CD1c-positive myeloid dendritic cell (primary cell): Measurements from ENCODE around the gene KCNQ5.
"Not testable (repeated sequence)": the region's sequence is repeated elsewhere in the genome, so short reads cannot be mapped to it uniquely, and the experiment has no call there.

Experiments
- DNase-seq: peaks from one replicate; pipeline ENCODE4 v3.0.0-alpha.2; 2016; ENCODE audit errors: extremely low spot score

The KCNQ5 gene

DNA sequence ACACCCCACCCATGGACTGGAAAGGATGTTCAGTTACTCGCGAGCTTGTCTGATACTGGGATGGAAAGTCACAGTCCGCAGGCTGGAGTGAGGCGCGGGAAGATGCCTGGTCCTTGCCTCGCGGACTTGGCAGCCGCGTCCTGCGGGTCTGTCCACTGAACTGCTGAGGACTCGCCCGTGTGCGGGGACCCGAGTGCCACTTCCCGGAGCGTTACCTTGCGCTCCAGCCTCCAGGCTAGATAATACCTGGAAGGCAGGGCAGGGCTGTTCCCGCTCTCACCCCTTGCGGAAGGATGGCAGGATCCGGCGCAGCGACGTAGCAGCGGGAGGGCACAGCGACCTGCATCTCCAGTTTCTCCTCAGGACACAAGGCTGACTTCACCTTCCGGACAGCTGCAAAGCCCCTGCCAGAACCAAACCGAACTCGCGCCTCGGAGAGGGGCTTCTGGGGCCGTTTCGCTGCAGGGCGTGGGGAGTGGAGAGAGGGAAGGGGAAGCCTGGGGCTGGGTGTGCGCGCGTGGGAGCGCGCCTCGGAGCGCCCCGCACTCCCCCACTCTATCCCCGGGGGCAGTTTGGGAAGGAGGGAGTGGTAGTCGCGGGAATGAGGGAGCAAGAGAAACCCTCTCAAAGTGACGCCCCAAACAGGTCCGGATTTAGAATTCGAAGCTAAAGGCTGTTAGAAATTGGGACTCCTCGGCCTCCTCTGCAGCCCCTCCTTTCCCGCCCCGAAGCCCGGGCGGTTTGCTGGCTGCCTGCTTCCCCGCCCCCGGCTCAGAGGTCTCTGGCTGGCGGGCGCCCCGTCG lies at the start of gene KCNQ5:
TSS of gene KCNQ5 (plus strand) at position 774 of the 803 bp plus-strand sequence.
- DNase-seq = no peak

DNA sequence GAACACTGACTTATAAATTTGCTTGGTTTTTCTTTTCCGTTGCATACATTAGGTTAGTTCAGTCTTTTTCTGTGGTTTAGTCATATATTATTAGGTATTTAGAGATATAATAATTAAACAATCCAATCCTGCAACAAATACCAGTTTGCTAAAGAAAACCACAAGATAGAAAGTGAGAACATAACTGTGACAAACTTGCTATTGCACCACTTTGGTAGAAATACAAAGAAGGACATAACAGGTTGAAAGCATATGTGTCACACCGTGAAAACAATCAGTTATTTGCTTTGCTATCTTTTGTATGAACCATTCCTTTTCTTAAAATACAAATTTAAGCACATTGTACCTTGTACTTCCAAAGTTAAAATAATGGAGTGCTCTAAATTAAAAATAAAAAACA lies 42.0 kb upstream of the KCNQ5 start:
- DNase-seq = no peak

DNA sequence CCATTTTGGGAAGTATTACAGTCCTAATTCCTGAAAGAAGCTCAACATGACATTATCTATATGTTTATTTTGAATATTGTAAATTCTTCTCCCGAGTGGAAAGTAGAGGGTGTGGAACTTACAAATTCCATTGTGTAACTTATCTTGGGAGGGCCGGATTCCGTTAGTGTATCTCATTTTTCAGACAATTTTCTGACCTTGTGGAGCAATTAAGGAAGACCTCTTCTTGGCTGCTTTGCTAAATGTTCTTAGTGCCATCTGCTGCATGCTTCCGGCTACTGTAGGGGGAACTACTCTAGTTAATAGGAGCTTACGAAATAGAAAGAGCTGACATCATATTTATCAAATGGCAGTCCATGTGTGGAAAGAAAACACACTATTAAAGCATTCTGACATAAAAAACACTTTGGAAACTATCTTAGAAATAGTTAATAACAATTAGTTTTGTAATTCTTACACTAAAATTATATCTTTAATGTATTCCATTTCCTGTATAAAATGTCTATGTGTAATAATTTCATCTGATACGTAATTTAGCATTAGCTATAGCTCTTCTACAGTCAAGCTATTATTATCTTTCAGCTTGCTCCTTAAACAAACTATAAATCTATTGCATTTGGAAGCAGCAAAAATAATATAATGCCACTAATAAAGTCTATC lies 41.5 kb upstream of the KCNQ5 start:
- DNase-seq = peak; percentile 63

DNA sequence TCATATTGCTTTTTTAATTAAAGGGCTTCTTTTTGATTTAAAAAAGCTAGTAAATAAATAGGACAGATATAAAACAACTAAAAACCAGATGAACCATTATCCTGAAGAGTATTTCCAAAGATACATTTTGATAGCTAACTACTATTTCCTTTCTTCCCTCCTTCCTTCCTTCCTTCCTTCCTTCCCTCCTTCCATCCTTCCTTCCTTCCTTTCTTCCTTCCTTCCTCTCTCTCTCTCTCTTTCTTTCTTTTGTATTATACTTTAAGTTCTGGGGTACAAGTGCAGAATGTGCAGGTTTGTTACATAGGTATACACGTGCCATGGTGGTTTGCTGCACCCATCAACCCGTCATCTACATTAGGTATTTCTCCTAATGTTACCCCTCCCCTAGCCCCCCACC lies 40.9 kb upstream of the KCNQ5 start:
- not testable (repeated sequence) for DNase-seq

DNA sequence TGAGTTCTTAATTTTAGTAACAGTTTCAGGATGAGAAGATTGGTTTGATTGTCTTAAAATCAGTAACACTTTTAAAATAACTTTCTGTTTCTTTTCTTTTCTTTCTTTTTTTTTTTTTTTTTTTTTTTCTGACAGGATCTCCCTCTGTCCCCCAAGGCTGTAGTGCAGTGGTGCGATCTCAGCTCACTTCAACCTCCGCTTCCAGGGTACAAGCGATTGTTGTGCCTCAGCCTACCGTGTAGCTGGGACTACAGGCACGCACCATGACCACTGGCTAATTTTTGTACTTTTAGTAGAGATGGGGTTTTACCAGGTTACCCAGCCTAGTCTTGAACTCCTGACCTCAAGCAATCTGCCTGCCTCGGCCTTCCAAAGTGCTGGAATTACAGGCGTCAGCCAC lies 33.7 kb upstream of the KCNQ5 start:
- no peak for DNase-seq

DNA sequence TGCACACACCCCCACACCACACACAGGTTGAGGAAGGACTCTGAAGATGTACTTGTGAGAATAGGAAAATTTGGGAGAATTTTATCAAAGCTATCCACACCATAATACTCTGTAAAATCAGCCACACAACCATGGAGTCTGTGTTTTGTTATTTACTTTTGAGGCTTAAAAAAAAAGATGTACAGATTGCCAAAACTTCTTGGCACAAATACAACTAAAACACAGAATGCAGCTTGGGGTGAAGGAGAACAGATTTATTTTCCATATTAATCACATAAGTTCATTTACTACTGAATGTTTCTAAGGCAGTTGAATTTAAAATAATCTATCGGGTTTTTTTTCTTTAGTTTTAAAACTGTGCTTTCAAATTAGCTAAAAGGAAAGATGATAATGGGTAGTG lies 32.8 kb upstream of the KCNQ5 start:
- no peak for DNase-seq

DNA sequence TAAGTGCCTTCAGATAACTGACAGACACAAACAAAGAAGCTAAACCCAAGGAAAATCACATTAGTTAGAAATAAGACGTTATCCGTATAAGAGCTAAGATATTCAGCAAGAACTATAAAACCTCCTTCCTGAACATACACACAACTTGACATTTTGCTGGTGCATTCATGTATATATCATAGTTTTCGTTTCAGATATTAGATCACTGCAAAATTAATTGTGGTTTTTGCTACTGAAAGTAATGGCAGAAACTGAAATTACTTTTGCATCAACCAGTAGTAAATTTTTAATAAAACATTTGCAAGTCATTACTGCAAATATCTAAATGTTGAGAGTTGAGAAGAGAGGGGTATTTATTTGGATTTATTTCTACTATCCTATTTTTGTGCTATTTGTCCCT lies 26.1 kb upstream of the KCNQ5 start:
- no peak for DNase-seq

DNA sequence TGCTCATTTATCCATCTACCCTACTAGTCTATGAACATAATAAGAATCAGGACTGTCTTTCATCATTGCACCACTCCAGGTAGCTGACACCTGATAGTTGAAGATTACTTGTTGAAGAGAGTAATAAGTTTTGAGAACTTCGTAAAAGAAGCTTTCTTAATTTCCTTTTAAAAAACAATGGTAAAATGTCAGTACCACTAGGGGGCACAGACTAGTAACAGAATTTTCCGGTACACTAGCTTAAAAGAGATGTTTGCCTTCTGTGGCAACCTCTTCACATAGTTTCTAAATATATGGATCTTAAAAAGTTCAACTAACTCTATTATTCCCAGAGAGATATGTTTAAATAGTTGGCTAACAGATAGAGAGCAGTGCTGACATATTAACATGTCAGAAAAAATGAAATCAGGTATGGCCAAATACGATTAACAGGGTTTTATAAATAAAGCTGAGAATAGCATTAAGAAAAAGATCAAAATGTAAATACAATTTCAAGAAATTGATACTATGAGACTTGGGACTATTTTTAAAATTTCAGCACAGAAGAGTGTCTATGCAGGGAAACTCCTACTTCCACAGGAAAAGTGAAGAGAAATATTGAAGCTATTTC lies 5.4 kb upstream of the KCNQ5 start:
- peak; percentile 61 for DNase-seq

DNA sequence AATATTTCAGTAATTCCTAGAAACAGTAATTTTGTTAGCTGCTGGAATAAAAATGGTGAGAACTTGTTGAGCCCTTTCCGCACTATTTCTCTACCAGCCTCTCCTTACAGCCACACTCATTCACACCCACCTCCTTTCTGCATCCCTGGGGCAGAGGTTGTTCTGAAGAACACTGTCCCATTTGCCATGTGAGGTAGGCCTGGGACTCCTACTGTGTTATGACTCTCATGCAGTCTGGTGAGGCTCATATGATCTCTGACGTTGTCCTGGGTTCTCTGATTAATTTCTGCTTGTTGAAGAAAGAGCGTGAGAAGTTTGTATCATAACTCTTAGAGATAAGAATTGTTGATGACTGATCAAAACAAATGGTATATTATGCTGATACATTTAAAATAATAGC lies 4.1 kb upstream of the KCNQ5 start:
- no peak for DNase-seq

DNA sequence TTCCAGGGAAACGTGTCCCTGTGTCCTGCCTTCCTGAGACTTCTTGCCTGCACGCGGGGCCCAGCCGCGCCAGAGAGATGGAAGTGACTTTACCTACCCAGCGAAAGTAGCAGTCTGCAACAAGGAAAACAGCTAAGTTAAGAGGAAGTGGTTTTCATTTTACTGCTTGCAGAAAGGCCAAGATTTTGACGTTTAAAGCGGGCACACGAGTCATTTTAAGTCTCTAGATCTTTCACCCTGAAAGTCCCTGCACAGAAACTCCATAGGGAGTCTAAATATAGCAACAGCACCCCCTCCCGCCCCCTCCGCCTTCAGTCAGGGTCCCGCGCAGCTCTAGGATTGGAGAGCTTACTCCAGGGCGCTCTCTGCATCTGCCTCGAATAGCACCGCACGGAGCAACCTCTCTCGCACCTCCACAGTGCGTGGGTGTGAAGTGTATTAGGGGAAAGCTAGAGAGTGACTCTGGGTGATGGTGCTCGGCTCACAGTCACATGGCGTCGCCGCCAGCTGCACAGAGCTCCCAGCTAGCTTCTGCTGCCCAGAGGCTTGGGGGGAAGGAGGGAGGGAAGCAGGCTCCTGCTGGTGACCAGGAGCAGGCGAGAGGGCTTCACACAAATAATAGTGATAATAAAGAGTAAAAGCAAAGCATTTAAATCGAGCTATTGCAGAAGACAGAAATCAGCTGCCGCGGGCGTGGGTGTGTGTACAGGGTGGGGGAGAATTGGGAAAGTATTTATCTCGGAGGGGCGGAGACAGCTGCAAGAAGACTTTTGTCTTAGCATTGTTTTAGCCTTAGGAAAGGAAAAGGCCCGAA lies 1.8 kb upstream of the KCNQ5 start:
- peak; percentile 64 for DNase-seq

DNA sequence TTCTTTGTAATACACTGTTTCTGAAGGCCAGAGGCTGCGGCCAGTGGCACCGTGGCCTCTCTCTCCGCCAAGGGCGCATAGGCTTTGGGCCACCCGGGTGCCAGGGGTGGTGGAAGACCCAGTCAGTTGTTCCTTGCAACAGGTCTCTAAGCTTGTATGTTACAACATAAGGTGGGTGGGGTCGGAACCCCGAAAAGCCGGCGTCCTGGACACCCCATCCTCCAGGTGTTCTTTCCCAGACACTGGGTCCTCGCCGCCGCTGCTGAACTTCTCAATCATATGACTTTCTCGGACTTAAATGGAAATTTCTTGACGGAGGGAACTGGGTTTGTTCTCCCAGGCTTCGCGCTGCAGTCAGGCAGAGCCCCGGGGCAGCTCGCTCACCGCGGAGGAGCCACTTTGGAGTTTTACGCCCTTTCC lies 983 bp upstream of the KCNQ5 start:
- DNase-seq = no peak

DNA sequence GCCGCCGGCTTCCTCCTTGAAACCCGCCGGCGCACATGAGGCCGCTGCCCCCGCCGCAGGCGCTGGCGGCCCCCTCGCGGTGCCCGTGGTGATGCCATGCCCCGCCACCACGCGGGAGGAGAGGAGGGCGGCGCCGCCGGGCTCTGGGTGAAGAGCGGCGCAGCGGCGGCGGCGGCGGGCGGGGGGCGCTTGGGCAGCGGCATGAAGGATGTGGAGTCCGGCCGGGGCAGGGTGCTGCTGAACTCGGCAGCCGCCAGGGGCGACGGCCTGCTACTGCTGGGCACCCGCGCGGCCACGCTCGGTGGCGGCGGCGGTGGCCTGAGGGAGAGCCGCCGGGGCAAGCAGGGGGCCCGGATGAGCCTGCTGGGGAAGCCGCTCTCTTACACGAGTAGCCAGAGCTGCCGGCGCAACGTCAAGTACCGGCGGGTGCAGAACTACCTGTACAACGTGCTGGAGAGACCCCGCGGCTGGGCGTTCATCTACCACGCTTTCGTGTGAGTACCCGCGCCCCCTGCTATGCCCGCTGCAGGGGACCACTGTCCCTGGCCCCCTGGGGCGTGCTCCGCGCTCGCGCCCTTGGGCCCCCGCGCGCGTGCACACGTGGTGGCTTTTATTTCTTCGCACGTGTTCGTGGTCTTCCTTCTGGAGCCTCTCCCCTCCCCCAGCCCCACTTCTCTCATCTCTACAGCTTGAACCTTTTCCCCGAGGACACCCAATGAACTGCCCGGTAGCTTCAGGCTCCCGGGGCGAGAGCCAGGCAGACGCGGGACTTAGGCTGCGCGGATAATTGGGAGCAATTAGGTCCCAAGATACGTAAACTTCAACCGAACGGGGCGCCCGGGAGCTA lies 453 bp downstream of the KCNQ5 start:
- peak; percentile 80 for DNase-seq

DNA sequence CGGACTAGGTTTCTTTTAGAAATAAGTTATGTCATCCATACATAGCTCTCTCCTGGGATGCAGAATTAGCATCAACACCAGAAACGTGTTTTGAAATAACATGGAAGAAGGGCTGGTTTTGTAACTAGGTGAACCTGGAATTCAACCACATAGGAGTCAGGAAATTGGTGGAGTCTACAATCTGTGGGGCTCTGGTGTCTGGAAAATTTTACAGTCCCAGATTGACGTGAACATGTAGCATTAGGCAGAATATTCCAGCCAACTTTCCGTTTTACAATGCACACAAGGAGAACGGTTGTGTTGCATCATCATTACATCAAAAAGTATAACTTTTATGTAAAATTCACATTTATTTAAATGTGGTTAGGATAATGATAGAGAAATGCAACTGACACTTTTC lies 1.9 kb downstream of the KCNQ5 start:
- DNase-seq = no peak

DNA sequence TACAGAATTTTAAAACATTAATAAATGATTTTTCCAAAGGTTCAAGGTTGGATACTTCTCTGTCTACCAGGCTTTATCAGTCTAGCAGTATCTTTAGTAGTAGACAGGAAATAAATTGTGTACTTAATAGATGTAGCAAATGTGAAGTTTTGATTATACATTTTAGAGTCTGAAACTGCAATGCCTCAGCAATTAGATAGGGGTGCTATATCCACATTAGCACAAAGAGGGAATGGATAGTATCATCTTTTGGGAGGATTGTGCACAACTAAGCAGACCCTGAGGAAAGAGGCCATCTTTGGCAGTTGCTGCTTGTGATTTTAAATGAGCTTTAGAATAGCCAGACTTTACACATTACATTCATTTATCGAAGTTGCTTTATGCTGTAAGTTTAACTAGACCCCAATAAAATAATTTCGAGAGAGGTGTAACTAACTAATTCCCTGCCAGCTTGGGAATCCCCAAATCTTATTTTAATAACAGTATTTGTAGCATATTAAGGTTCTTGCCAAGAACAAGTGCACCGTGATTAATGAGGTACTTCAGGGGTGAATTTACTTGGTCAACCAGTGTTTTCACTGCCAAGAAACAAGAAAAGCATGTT lies 2.8 kb downstream of the KCNQ5 start:
- peak; percentile 27 for DNase-seq

DNA sequence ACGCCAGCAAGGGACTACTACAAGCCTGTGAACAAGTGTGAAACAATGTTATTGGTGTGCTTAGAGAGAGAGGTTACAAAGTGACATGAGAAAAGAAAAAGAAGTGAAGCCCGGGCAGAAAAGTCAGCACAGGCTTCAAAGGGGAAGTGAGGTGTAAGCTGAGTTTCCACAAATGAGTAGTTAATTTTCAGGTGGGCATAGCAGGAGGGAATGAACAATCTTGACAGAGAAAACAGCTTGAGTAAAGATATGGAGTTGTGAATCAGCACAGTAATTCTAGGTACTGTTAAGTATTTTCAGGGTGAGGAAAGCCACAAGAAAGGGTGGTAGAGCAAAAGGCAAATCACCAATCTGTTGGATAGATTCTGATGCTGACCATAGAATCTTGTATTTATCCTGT lies 4.3 kb downstream of the KCNQ5 start:
- DNase-seq = no peak

DNA sequence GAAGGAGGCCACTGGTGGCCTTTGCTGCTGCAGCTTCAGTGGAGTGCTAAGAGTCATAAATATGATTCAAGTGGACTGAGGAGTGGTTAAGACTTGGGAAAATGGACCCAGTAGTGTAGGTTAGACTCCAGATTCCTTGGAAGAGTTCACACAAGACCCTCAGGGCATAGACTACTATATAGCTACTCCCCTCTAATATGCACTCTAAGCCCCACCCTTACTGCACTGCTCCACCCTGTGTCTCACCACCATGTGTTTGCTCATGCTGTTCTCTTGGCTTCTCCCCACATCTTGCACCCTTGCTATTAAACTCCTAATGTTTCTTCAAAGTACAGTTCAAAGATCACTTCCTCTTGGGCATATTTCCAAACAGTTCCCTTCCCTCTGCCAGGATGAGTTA lies 5.7 kb downstream of the KCNQ5 start:
- no peak for DNase-seq

DNA sequence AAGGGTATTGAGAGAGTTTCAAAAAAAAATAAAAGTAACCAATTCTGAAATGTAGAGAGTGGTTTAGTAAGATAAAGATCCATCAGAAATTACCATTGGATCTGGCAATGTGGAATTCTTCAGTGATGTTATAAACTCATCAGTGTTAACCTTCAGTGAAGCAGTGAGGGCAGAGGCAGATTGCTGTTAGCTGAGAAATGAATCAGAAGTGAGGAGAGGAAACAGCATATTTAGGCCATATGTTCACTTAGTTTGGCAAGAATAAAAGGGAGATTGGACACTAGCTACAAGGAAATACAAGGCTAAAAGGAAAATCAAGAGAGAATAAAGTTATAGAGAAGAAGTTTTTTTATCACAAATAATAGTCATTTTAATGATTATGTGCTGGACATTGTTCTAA lies 9.6 kb downstream of the KCNQ5 start:
- no peak for DNase-seq

DNA sequence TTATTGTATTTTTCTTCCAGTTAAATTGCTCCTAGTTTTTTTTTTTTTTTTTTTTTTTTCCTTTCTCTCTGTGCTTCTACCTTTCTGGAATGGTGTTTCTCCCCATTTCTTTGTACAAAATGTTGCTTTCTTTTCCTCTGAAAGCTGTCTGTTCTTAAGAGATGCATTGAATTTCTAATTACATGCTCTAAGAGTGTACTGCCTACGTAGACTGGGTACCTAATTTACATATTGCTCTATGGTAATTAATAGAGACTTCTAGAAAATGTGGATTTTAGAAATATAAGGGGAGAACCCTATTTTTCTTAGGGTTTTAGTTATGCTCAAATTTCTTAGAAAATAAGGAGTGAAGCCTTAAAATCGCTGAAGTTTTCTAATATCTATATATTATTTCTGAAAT lies 13.8 kb downstream of the KCNQ5 start:
- no peak for DNase-seq

DNA sequence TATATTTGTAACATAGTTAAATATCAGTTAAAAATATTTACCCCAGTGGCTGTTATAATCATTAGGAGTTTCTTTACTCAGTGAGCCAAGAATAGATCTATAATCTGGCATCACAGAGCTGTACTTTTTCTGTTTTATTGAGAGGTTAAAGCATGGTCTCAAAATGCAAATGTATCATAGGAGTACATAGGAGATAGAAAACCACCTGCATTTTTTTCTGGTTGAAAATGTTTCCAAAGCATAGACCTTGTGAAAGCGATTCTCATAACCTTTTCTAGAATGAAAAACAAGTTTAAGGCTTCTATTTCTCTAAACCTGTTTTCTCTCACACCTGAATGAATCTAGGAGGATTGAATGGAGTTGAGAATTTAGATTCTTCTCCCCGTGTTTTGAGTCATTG lies 14.4 kb downstream of the KCNQ5 start:
- no peak for DNase-seq

DNA sequence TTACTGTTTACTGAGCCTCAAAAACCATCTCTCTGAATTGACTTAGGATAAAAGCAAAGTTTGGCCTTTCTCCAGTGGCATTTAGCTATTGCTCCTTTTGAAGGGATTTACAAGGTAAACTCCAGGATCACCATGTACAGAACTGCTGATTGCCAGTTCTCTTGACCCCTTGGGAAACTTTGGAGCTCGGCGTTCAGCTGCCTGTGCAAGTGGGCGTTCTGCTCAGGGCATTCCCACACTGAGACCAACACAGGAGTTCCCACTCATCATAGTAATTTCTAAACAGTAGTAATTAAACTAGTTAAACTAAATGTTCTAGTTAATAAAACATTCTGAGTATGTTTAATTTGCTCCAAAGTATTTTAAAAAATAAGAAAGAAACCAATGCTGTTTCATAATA lies 14.9 kb downstream of the KCNQ5 start:
- DNase-seq = no peak
